Spleen (tissue), 11 donors: ENCODE results near the gene SAE1. TPM values are rescaled to one million over a fixed set of nuclear protein-coding genes. Genes with fewer than 3 reads are reported as not detected.

Source experiments
- DNase-seq: peaks from one replicate; pipeline ENCODE4 v3.0.0-alpha.2; 2020
- H3K27ac ChIP-seq, 8 donors: fragments of 200-600 bp; sonication (generic) in 7 of 8; 1 replicate in 4 of 8; 2 replicates in 4 of 8; pipeline versions ENCODE4 v1.5.0 to v1.8.0; 2016 to 2021; ENCODE audit warnings: inconsistent platforms in 4 of 8, mild to moderate bottlenecking in 4 of 8, moderate library complexity in 1 of 8
- H3K27me3 ChIP-seq, 7 donors: fragments of 200-600 bp; sonication (generic) in 6 of 7; replicated peaks in 1 of 7; 1 replicate in 4 of 7; 2 replicates in 3 of 7; pipeline versions ENCODE4 v1.5.0 to v1.8.0; 2016 to 2021; ENCODE audit warnings: inconsistent platforms in 3 of 7, mild to moderate bottlenecking in 1 of 7
- H3K36me3 ChIP-seq, 6 donors: fragments of 200-600 bp; sonication (generic) in 5 of 6; 1 replicate in 4 of 6; 2 replicates in 2 of 6; pipeline versions ENCODE4 v1.5.0 to v1.8.0; 2016 to 2021; ENCODE audit warnings: inconsistent platforms in 2 of 6
- H3K4me1 ChIP-seq, 6 donors: fragments of 200-600 bp; sonication (generic) in 5 of 6; 1 replicate in 3 of 6; 2 replicates in 3 of 6; pipeline versions ENCODE4 v1.5.0 to v1.8.0; 2016 to 2021; ENCODE audit warnings: inconsistent platforms in 3 of 6
- H3K4me3 ChIP-seq, 8 donors: fragments of 200-600 bp; sonication (generic) in 7 of 8; 1 replicate in 4 of 8; 2 replicates in 4 of 8; pipeline versions ENCODE4 v1.5.0 to v1.8.0; 2016 to 2021; ENCODE audit warnings: inconsistent platforms in 4 of 8, mild to moderate bottlenecking in 4 of 8, moderate library complexity in 2 of 8
- H3K9me3 ChIP-seq, 8 donors: fragments of 200-600 bp; sonication (generic) in 7 of 8; 1 replicate in 4 of 8; 2 replicates in 4 of 8; pipeline versions ENCODE4 v1.5.0 to v1.8.0; 2016 to 2021; ENCODE audit warnings: inconsistent platforms in 4 of 8
- POLR2A ChIP-seq, 3 donors: fragments of 450-650 bp; IDR thresholded peaks; one replicate each; pipeline ENCODE4 v1.5.1; 2017; ENCODE audit warnings: antibody characterized with exemption in 3 of 3, mild to moderate bottlenecking in 1 of 3
- POLR2AphosphoS5 ChIP-seq, 3 donors: sonication (generic); formaldehyde crosslinking; IDR thresholded peaks; one replicate each; pipeline ENCODE4 v1.5.1; 2017; ENCODE audit warnings: antibody characterized with exemption in 3 of 3
- WGBS, 5 donors: extraction: QIAGEN DNeasy Blood & Tissue Kit in 3 of 5; methylation state at CpG; one replicate each; pipeline versions ENCODE4 v1.1.5 to v1.1.7; 2013 to 2018; 5-methylcytosine and 5-hydroxymethylcytosine counted together
- intact Hi-C: fragments of 100-400 bp; cut with DNase I; formaldehyde crosslinking; loops from one replicate; pipeline ENCODE4 v1.15.0; 2023; ENCODE audit warnings: low total_unique reads
- polyA plus RNA-seq, 3 donors: library from polyadenylated mRNA; stranded (reverse); fragments of 200-250 nt; gene quantifications; one replicate each; pipeline ENCODE4 v1.2.1, GENCODE V29; 2013
- total RNA-seq, 7 donors: library from RNA; depleted of rRNA in 3 of 7; stranded (reverse); fragments of >200 nt in 3 of 7; fragmentation: NEBNext Ultra II Directional in 4 of 7; extraction: Animal tissue kit (Norgen Biotek cat#: 25700) in 4 of 7; gene quantifications; one replicate each; pipeline versions ENCODE4 v1.1.0 to v1.2.1, GENCODE V29; 2016 to 2021
- TF ChIP-seq, protein P1 (sequence below), 11 experiments: fragments of 200-600 bp in 7 of 11; fragments of 450-650 bp in 4 of 11; sonication (generic) in 4 of 11; IDR thresholded peaks in 8 of 11; conservative IDR thresholded peaks in 3 of 11; 1 replicate in 7 of 11; 2 replicates in 4 of 11; pipeline versions ENCODE4 v1.4.0 to v1.8.0; 2016 to 2021; ENCODE audit warnings: antibody characterized with exemption in 11 of 11, inconsistent platforms in 4 of 11, mild to moderate bottlenecking in 1 of 11
- donor health status: healthy with polysubstance abuse.
- donor health status: DM: no; HTN: no; CAD: no; lungs with moderate emphysema.
- donor health status: DM: no; HTN: no; CAD: no.
- donor health status: Bipolar disorder and iron deficiency.
- donor health status: healthy.
- donor health status: DM: no; HTN: no; CAD: no.
- donor health status: DM: yes; HTN: yes; CAD: no.

The SAE1 gene
- total and polyA plus RNA-seq, 10 donors = 28.1 to 72.4 (median 55.9) TPM

DNA sequence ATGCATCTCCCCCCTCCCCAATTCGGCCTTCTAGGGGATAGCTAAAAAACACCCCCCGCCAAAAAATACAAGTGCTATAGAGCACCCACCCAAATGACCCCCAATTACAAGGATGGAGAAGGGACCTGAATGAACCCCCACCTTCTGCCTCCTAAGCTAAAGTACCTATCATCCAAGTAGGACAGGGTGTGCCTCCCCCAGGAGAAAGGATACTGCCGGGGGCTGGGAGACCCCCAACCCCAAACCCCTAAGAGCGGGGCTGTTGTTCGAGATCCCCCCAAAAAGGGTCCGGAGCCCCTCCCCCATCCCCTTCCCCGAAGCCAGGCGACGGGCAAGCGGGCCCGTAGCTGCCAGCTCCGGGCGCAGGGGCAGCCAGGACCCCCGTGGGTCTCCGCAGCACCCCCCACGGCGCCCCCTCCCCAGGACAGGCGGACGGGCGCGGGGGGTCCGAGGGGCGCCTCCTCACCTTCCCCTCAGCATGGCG lies 18.9 kb upstream of the SAE1 start:
- intact Hi-C loops = no loop called here

GRCh38 chr19:47112166-47112996 lies 18.3 kb upstream of the SAE1 start:
- peaks cover 31 to 47% (median 38%) of the 10 kb centered on the region in 6 donors for H3K4me1 ChIP-seq
- H3K9me3 ChIP-seq = no peaks in the 10 kb centered on the region
- peak; percentile 98 for DNase-seq
- H3K27ac ChIP-seq = peak overlapping the region; percentile 99 to 100 (median 100)
- TF ChIP-seq POLR2A (IDR thresholded peaks at IDR 0.05) (peak; percentile 58 to 93 (median 71)), POLR2AphosphoS5 (IDR thresholded peaks at IDR 0.05) (peak; percentile 91 to 93 (median 91))
- TF ChIP-seq, protein P1, sequence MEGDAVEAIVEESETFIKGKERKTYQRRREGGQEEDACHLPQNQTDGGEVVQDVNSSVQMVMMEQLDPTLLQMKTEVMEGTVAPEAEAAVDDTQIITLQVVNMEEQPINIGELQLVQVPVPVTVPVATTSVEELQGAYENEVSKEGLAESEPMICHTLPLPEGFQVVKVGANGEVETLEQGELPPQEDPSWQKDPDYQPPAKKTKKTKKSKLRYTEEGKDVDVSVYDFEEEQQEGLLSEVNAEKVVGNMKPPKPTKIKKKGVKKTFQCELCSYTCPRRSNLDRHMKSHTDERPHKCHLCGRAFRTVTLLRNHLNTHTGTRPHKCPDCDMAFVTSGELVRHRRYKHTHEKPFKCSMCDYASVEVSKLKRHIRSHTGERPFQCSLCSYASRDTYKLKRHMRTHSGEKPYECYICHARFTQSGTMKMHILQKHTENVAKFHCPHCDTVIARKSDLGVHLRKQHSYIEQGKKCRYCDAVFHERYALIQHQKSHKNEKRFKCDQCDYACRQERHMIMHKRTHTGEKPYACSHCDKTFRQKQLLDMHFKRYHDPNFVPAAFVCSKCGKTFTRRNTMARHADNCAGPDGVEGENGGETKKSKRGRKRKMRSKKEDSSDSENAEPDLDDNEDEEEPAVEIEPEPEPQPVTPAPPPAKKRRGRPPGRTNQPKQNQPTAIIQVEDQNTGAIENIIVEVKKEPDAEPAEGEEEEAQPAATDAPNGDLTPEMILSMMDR (IDR thresholded peaks at IDR 0.05 in 8 of 11, conservative IDR thresholded peaks at IDR 0.05 in 3 of 11) = no peak
- H3K4me3 ChIP-seq = peak overlapping the region; percentile 62 to 93 (median 81)
- peaks cover 0 to 8% (median 0%) of the 10 kb centered on the region in 6 donors for H3K36me3 ChIP-seq
- no peaks in the 10 kb centered on the region for H3K27me3 ChIP-seq
- intact Hi-C loops = no loop called here
- WGBS, 5 donors = 0 to 1% (median 1%) methylated on average over 37 to 85 of the region's 85 CpGs

More for the DNA sequence above, 18.9 kb upstream of the SAE1 start:
- Histone ChIP-seq H3K36me3 (peaks cover 0 to 8% (median 0%) of the 10 kb centered on the region in 6 donors), H3K9me3 (no peaks in the 10 kb centered on the region), H3K27me3 (no peaks in the 10 kb centered on the region), H3K27ac (peak overlapping the region; percentile 99 to 100 (median 100)), H3K4me1 (peaks cover 37 to 54% (median 44%) of the 10 kb centered on the region in 6 donors), H3K4me3 (peak overlapping the region; percentile 62 to 93 (median 81))
- TF ChIP-seq, protein P1 (IDR thresholded peaks at IDR 0.05 in 8 of 11, conservative IDR thresholded peaks at IDR 0.05 in 3 of 11) = no peak
- DNase-seq = no peak
- WGBS, 5 donors = 0 to 2% (median 0%) methylated on average over 6 to 24 of the region's 24 CpGs

DNA sequence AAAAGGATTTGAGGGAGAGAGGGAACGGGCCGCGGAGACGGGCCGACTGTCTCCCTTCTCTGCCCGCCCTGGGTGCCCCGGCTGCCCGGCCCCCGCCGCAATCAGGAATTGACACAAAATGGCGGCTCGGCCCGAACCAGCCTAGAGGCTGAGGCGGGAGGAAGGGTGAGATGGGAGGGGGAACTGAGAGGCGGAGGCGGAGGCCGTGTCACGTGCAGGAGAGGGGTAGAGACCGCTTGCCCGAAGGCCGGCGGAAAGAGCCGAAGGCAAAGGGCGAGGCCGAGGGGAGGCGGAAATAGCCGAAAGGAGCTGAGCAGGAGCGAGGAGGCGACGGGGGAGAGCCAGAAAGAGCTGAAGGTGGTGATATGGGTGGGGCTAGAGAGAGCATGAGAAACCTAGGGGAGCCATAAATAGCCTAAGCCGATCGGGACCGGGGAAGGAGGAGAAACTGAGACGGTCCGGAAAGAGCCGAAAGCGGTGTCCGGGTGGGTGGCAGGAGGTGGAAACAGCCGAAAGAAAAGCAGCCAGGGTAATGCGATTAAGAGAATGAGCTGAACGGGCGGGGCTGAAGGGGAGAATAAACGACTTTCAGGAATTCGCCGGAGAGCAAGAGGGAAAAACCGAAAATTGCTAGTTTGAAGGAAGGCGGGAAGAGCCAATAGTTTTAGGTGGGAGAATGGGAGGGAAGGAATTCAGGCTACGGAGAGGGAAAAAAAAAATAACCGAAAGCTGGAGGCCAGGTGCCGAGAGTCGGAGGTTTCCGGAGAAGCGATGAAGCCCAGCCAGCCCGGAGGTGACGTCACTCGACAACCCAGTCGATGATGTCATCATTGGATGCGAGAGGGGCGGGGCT lies 17.4 kb upstream of the SAE1 start, which contains the start of gene ZC3H4:
TSS of gene ZC3H4 (minus strand) at position 780 of the 853 bp plus-strand sequence. CDS start 1,192 bp downstream, outside the sequence.
- 0 to 1% (median 0%) methylated on average over 59 of the region's 59 CpGs for WGBS, 5 donors
- Histone ChIP-seq H3K36me3 (peaks cover 0 to 8% (median 0%) of the 10 kb centered on the region in 6 donors), H3K4me3 (peak within 1 kb of the TSS; percentile 62 to 93 (median 81)), H3K9me3 (no peaks in the 10 kb centered on the region), H3K4me1 (peaks cover 24 to 39% (median 29%) of the 10 kb centered on the region in 6 donors), H3K27me3 (no peaks in the 10 kb centered on the region), H3K27ac (peak within 1 kb of the TSS; percentile 99 to 100 (median 100))
- TF ChIP-seq, protein P1 (IDR thresholded peaks at IDR 0.05 in 8 of 11, conservative IDR thresholded peaks at IDR 0.05 in 3 of 11) = peak in 3 of 11 experiments; percentile 5 to 11 (median 10)
- peak; percentile 14 to 74 (median 37) for TF ChIP-seq POLR2A (IDR thresholded peaks at IDR 0.05)
- TF ChIP-seq POLR2AphosphoS5 (IDR thresholded peaks at IDR 0.05) = peak; percentile 95 to 98 (median 97)
- DNase-seq = peak; percentile 100
- intact Hi-C loops = no loop called here
